Neural progenitor cell (in vitro differentiated cells): ENCODE measurements around the gene PDE6D. TPM values are rescaled to one million over a fixed set of nuclear protein-coding genes. Genes with fewer than 3 reads are reported as not detected.
A peak's percentile ranks its signal among the peaks of the same experiment; 100 is the strongest.

ENCODE experiments used
- DNase-seq: peaks from one replicate; pipeline ENCODE4 v3.0.0-alpha.2; 2016; ENCODE audit warnings: low spot score
- H2AFZ ChIP-seq: fragments of 200-600 bp; sonication (generic); replicated peaks from 2 replicates; pipeline ENCODE4 v1.6.1; 2016; ENCODE audit warnings: antibody characterized with exemption
- H3F3A ChIP-seq: fragments of 200-600 bp; sonication (generic); 2 replicates; pipeline ENCODE4 v1.6.1; 2016; ENCODE audit warnings: antibody characterized with exemption, low read depth
- H3K27ac ChIP-seq: fragments of 200-600 bp; sonication (generic); 2 replicates; pipeline ENCODE4 v1.5.1; 2016; ENCODE audit warnings: mild to moderate bottlenecking
- H3K27me3 ChIP-seq: fragments of 200-600 bp; sonication (generic); 2 replicates; pipeline ENCODE4 v1.6.1; 2016; ENCODE audit warnings: mild to moderate bottlenecking, moderate library complexity
- H3K36me3 ChIP-seq: fragments of 200-600 bp; sonication (generic); 2 replicates; pipeline ENCODE4 v1.5.1; 2016
- H3K4me1 ChIP-seq: fragments of 200-600 bp; sonication (generic); 2 replicates; pipeline ENCODE4 v1.6.1; 2016; ENCODE audit warnings: mixed run types
- H3K4me2 ChIP-seq: fragments of 200-600 bp; sonication (generic); 2 replicates; pipeline ENCODE4 v1.6.1; 2016
- H3K4me3 ChIP-seq: fragments of 200-600 bp; sonication (generic); 2 replicates; pipeline ENCODE4 v1.5.1; 2016
- H3K79me2 ChIP-seq: fragments of 200-600 bp; sonication (generic); 2 replicates; pipeline ENCODE4 v1.6.1; 2016; ENCODE audit warnings: low read depth
- H3K9ac ChIP-seq: fragments of 200-600 bp; sonication (generic); 2 replicates; pipeline ENCODE4 v1.6.1; 2016
- H3K9me3 ChIP-seq: fragments of 200-600 bp; sonication (generic); 2 replicates; pipeline ENCODE4 v1.5.1; 2016; ENCODE audit warnings: low read depth
- H4K20me1 ChIP-seq: fragments of 200-600 bp; sonication (generic); 2 replicates; pipeline ENCODE4 v1.6.1; 2016; ENCODE audit warnings: low read depth
- H3K27ac Mint-ChIP-seq: 3 replicates; pipeline ENCODE4 v1.8.0; 2021; ENCODE audit warnings: mixed read lengths
- H3K27me3 Mint-ChIP-seq: 2 replicates; pipeline ENCODE4 v1.8.0; 2022; ENCODE audit warnings: low read depth, mild to moderate bottlenecking, inconsistent platforms, moderate library complexity, mixed read lengths; ENCODE audit not compliant: insufficient read depth
- H3K36me3 Mint-ChIP-seq: 3 replicates; pipeline ENCODE4 v1.8.0; 2021; ENCODE audit warnings: mixed read lengths
- H3K4me1 Mint-ChIP-seq: 3 replicates; pipeline ENCODE4 v1.8.0; 2021; ENCODE audit warnings: mixed read lengths
- H3K4me3 Mint-ChIP-seq: 3 replicates; pipeline ENCODE4 v1.8.0; 2021; ENCODE audit warnings: mild to moderate bottlenecking, moderate library complexity, mixed read lengths
- H3K9me3 Mint-ChIP-seq: 3 replicates; pipeline ENCODE4 v1.8.0; 2020; ENCODE audit warnings: mixed read lengths
- CTCF ChIP-seq: fragments of 200-600 bp; sonication (generic); IDR thresholded peaks from 2 replicates; pipeline ENCODE4 v1.5.1; 2017; ENCODE audit warnings: antibody characterized with exemption, mild to moderate bottlenecking
- EZH2 ChIP-seq: fragments of 200-600 bp; sonication (generic); IDR thresholded peaks from 2 replicates; pipeline ENCODE4 v1.6.1; 2017; ENCODE audit warnings: antibody characterized with exemption, mild to moderate bottlenecking, moderate library complexity
- EZH2phosphoT487 ChIP-seq: fragments of 200-600 bp; sonication (generic); IDR thresholded peaks from 2 replicates; pipeline ENCODE4 v1.6.1; 2017; ENCODE audit warnings: antibody characterized with exemption
- total RNA-seq: library from RNA; depleted of rRNA; stranded (reverse); fragments of >200 nt; gene quantifications from 2 replicates; pipeline ENCODE4 v1.2.3, GENCODE V29; 2015; ENCODE audit warnings: low replicate concordance

Gene PDE6D
- total RNA-seq, 1 donor from 2014 or later = 52.6 TPM

GRCh38 chr2:231764124-231764523 lies 17.0 kb downstream of the PDE6D start:
- Histone ChIP-seq H3K36me3 (no peaks in the 10 kb centered on the region), H3K9me3 (no peaks in the 10 kb centered on the region), H3K27ac (no peak overlapping the region), H2AFZ (no peak overlapping the region), H3K4me3 (no peak overlapping the region), H3K4me2 (no peak overlapping the region), H3F3A (peaks cover 4% of the 10 kb centered on the region), H3K9ac (no peak overlapping the region), H3K27me3 (no peaks in the 10 kb centered on the region), H3K79me2 (no peaks in the 10 kb centered on the region), H3K4me1 (no peaks in the 10 kb centered on the region), H4K20me1 (peaks cover 4% of the 10 kb centered on the region)
- no peak for TF ChIP-seq CTCF
- Mint-ChIP-seq H3K36me3 (peaks cover 2% of the 10 kb centered on the region), H3K4me1 (peaks cover 22% of the 10 kb centered on the region), H3K4me3 (no peak overlapping the region), H3K27me3 (no peaks in the 10 kb centered on the region), H3K9me3 (no peaks in the 10 kb centered on the region), H3K27ac (peak overlapping the region; percentile 30)
- no peak for DNase-seq

- H3K4me3 Mint-ChIP-seq = no peak overlapping the region
- TF ChIP-seq EZH2 (no peak), CTCF (no peak)
- H3K27me3 Mint-ChIP-seq = no peaks in the 10 kb centered on the region
Measured at GRCh38 chr2:231761735-231762134, 19.3 kb downstream of the PDE6D start.

GRCh38 chr2:231752061-231752460 lies 29.0 kb downstream of the PDE6D start:
- Histone ChIP-seq H3K4me3 (no peak overlapping the region), H3K36me3 (no peaks in the 10 kb centered on the region), H3K79me2 (no peaks in the 10 kb centered on the region), H3F3A (peaks cover 8% of the 10 kb centered on the region), H3K9ac (no peak overlapping the region), H3K4me1 (no peaks in the 10 kb centered on the region), H3K27ac (no peak overlapping the region), H4K20me1 (no peaks in the 10 kb centered on the region), H2AFZ (no peak overlapping the region), H3K4me2 (no peak overlapping the region), H3K9me3 (no peaks in the 10 kb centered on the region), H3K27me3 (no peaks in the 10 kb centered on the region)
- Mint-ChIP-seq H3K4me1 (peaks cover 17% of the 10 kb centered on the region), H3K27me3 (no peaks in the 10 kb centered on the region), H3K36me3 (peaks cover 3% of the 10 kb centered on the region), H3K27ac (no peak overlapping the region), H3K9me3 (peaks cover 7% of the 10 kb centered on the region), H3K4me3 (no peak overlapping the region)
- no peak for TF ChIP-seq EZH2
- no peak for TF ChIP-seq EZH2phosphoT487
- TF ChIP-seq CTCF = no peak
- no peak for DNase-seq

More at GRCh38 chr2:231761735-231762134, 19.3 kb downstream of the PDE6D start:
- H3K9ac ChIP-seq = no peak overlapping the region
- DNase-seq = no peak
- H4K20me1 ChIP-seq = peaks cover 4% of the 10 kb centered on the region
- no peak overlapping the region for H3K27ac ChIP-seq
- H3K4me1 ChIP-seq = no peaks in the 10 kb centered on the region
- no peaks in the 10 kb centered on the region for H3K36me3 ChIP-seq
- Mint-ChIP-seq H3K36me3 (no peaks in the 10 kb centered on the region), H3K9me3 (no peaks in the 10 kb centered on the region), H3K4me1 (peaks cover 22% of the 10 kb centered on the region), H3K27ac (no peak overlapping the region)
- H3K4me2 ChIP-seq = no peak overlapping the region
- H3F3A ChIP-seq = peaks cover 4% of the 10 kb centered on the region
- H3K27me3 ChIP-seq = no peaks in the 10 kb centered on the region
- H3K4me3 ChIP-seq = no peak overlapping the region
- no peaks in the 10 kb centered on the region for H3K9me3 ChIP-seq
- no peaks in the 10 kb centered on the region for H3K79me2 ChIP-seq
- no peak overlapping the region for H2AFZ ChIP-seq
